Neural cell (in vitro differentiated cells): ENCODE results near the gene CCDC27. TPM values are rescaled to one million over a fixed set of nuclear protein-coding genes. Genes with fewer than 3 reads are reported as not detected.

Experiments
- H2AFZ ChIP-seq: fragments of 200-600, 300-800 bp; sonication (generic), shearing (Covaris generic); 2 replicates; pipeline ENCODE4 v1.6.0; 2014; ENCODE audit warnings: low read depth, mild to moderate bottlenecking, antibody characterized with exemption, low read length, moderate library complexity
- H3F3A ChIP-seq: fragments of 200-600 bp; shearing (Covaris generic); 2 replicates; pipeline ENCODE4 v1.6.1; 2016; ENCODE audit warnings: mild to moderate bottlenecking, moderate library complexity, mixed read lengths, antibody characterized with exemption, low read length; ENCODE audit not compliant: insufficient read depth, poor library complexity, severe bottlenecking
- H3K27ac ChIP-seq: fragments of 200-600, 300-800 bp; sonication (generic), shearing (Covaris generic); 2 replicates; pipeline ENCODE4 v1.5.1; 2014; ENCODE audit warnings: mild to moderate bottlenecking, low read length, moderate library complexity
- H3K27me3 ChIP-seq: fragments of 300-800, 200-600 bp; sonication (generic), shearing (Covaris generic); 2 replicates; pipeline ENCODE4 v1.6.0; 2014; ENCODE audit warnings: mild to moderate bottlenecking, low read depth, low read length, moderate library complexity; ENCODE audit not compliant: insufficient read depth
- H3K36me3 ChIP-seq: fragments of 300-800, 200-600 bp; sonication (generic), shearing (Covaris generic); 2 replicates; pipeline ENCODE4 v1.5.1; 2014; ENCODE audit warnings: mild to moderate bottlenecking, antibody characterized with exemption, low read length, moderate library complexity; ENCODE audit not compliant: insufficient read depth
- H3K4me2 ChIP-seq: fragments of 300-800, 200-600 bp; sonication (generic), shearing (Covaris generic); 2 replicates; pipeline ENCODE4 v1.6.0; 2014; ENCODE audit warnings: mild to moderate bottlenecking, low read length
- H3K4me3 ChIP-seq: fragments of 300-800, 200-600 bp; sonication (generic), shearing (Covaris generic); 2 replicates; pipeline ENCODE4 v1.5.1; 2014; ENCODE audit warnings: mild to moderate bottlenecking, low read length, moderate library complexity
- H3K79me2 ChIP-seq: fragments of 200-600 bp; shearing (Covaris generic); replicated peaks from 2 replicates; pipeline ENCODE4 v1.6.0; 2014; ENCODE audit warnings: mild to moderate bottlenecking, low read length, moderate library complexity; ENCODE audit not compliant: insufficient read depth
- H3K9ac ChIP-seq: fragments of 300-800, 200-600 bp; sonication (generic), shearing (Covaris generic); 2 replicates; pipeline ENCODE4 v1.6.1; 2016; ENCODE audit warnings: mild to moderate bottlenecking, low read length, mixed read lengths
- H3K9me2 ChIP-seq: fragments of 200-600 bp; shearing (Covaris generic); 2 replicates; pipeline ENCODE4 v1.6.1; 2016; ENCODE audit warnings: mild to moderate bottlenecking, low read length, mixed read lengths; ENCODE audit not compliant: insufficient read depth
- H3K9me3 ChIP-seq: fragments of 200-600, 300-800 bp; sonication (generic), shearing (Covaris generic); 2 replicates; pipeline ENCODE4 v1.6.1; 2016; ENCODE audit warnings: mild to moderate bottlenecking, mixed run types, low read length, moderate library complexity, mixed read lengths
- H4K20me1 ChIP-seq: fragments of 200-600 bp; shearing (Covaris generic); 2 replicates; pipeline ENCODE4 v1.6.1; 2016; ENCODE audit warnings: mild to moderate bottlenecking, mixed run types; ENCODE audit not compliant: insufficient read depth
- CTCF ChIP-seq: fragments of 450-650 bp; IDR thresholded peaks from 2 replicates; pipeline ENCODE4 v1.5.1; 2014; ENCODE audit warnings: antibody characterized with exemption, mild to moderate bottlenecking, moderate library complexity; ENCODE audit not compliant: poor library complexity, severe bottlenecking
- EP300 ChIP-seq: fragments of 450-650 bp; conservative IDR thresholded peaks from 2 replicates; pipeline ENCODE4 v1.6.1; 2014; ENCODE audit warnings: antibody characterized with exemption, mild to moderate bottlenecking, moderate library complexity; ENCODE audit not compliant: poor library complexity, severe bottlenecking
- EZH2 ChIP-seq: fragments of 200-600, 300-800 bp; shearing (Covaris generic), sonication (generic); IDR thresholded peaks from 2 replicates; pipeline ENCODE4 v1.6.1; 2014; ENCODE audit warnings: antibody characterized with exemption, low read length, borderline replicate concordance, mild to moderate bottlenecking; ENCODE audit not compliant: insufficient read depth, poor library complexity, severe bottlenecking
- MXI1 ChIP-seq: fragments of 450-650 bp; conservative IDR thresholded peaks from 2 replicates; pipeline ENCODE4 v1.6.1; 2014; ENCODE audit warnings: antibody characterized with exemption, mild to moderate bottlenecking; ENCODE audit not compliant: poor library complexity, severe bottlenecking
- POLR2AphosphoS5 ChIP-seq: IDR thresholded peaks from 2 replicates; pipeline ENCODE4 v1.6.1; 2012
- RAD21 ChIP-seq: fragments of 450-650 bp; conservative IDR thresholded peaks from 2 replicates; pipeline ENCODE4 v1.6.1; 2014; ENCODE audit warnings: antibody characterized with exemption, mild to moderate bottlenecking, moderate library complexity
- REST ChIP-seq: IDR thresholded peaks from 2 replicates; pipeline ENCODE4 v1.6.1; 2012; ENCODE audit warnings: borderline replicate concordance
- SMC3 ChIP-seq: fragments of 450-650 bp; conservative IDR thresholded peaks from 2 replicates; pipeline ENCODE4 v1.6.1; 2014; ENCODE audit warnings: antibody characterized with exemption, mild to moderate bottlenecking, moderate library complexity; ENCODE audit not compliant: poor library complexity
- TAF1 ChIP-seq: IDR thresholded peaks from 2 replicates; pipeline ENCODE4 v1.6.1; 2012; ENCODE audit warnings: low read depth
- polyA plus RNA-seq: library from polyadenylated mRNA; depleted of rRNA; stranded (reverse); fragments of >200 nt; gene quantifications from 2 replicates; pipeline ENCODE4 v1.2.3, GENCODE V29; 2014

The CCDC27 gene
- polyA plus RNA-seq, 1 donor from 2014 or later = not detected

GRCh38 chr1:3759796-3760195 lies 7.5 kb downstream of the CCDC27 start:
- H3K79me2 ChIP-seq = no peaks in the 10 kb centered on the region
- no peaks in the 10 kb centered on the region for H3K36me3 ChIP-seq
- H4K20me1 ChIP-seq = no peaks in the 10 kb centered on the region
- H3K27me3 ChIP-seq = no peaks in the 10 kb centered on the region
- peaks cover 5% of the 10 kb centered on the region for H3K9me3 ChIP-seq
- TF ChIP-seq MXI1 (no peak), RAD21 (no peak), TAF1 (no peak), REST (no peak), CTCF (no peak), EP300 (no peak), SMC3 (no peak), EZH2 (no peak), POLR2AphosphoS5 (no peak)
- H2AFZ ChIP-seq = no peak overlapping the region
- no peak overlapping the region for H3K4me2 ChIP-seq
- no peak overlapping the region for H3K27ac ChIP-seq
- no peak overlapping the region for H3K9ac ChIP-seq
- H3K4me3 ChIP-seq = no peak overlapping the region
- H3F3A ChIP-seq = no peaks in the 10 kb centered on the region
- H3K9me2 ChIP-seq = no peaks in the 10 kb centered on the region

GRCh38 chr1:3761296-3762010 lies 9.2 kb downstream of the CCDC27 start:
- Histone ChIP-seq H3K27me3 (no peaks in the 10 kb centered on the region), H3K9me2 (no peaks in the 10 kb centered on the region)
- TF ChIP-seq SMC3 = no peak
- no peak for TF ChIP-seq CTCF
- no peak for TF ChIP-seq EZH2

More at GRCh38 chr1:3761296-3762010, 9.2 kb downstream of the CCDC27 start:
- Histone ChIP-seq H3K9ac (no peak overlapping the region), H3K27ac (no peak overlapping the region), H3F3A (no peaks in the 10 kb centered on the region), H3K79me2 (no peaks in the 10 kb centered on the region), H2AFZ (no peak overlapping the region), H3K4me3 (no peak overlapping the region), H3K9me3 (peaks cover 5% of the 10 kb centered on the region), H3K4me2 (no peak overlapping the region), H3K36me3 (no peaks in the 10 kb centered on the region), H4K20me1 (no peaks in the 10 kb centered on the region)
